Measurements from ENCODE around the gene ALOX15B.
"Not testable (repeated sequence)": the region's sequence is repeated elsewhere in the genome, so short reads cannot be mapped to it uniquely, and the experiment has no call there.

The ALOX15B gene

GRCh38 chr17:8014558-8014850 is 24.4 kb upstream of the ALOX15B start:
- DNase-seq, result no peak

GRCh38 chr17:8015236-8015956 is 23.5 kb upstream of the ALOX15B start:
- DNase-seq, result no peak

- no peak for DNase-seq
These were observed 22.8 kb upstream of the ALOX15B start for GRCh38 chr17:8015957-8016631.

GRCh38 chr17:8016632-8017424 is 22.0 kb upstream of the ALOX15B start:
- DNase-seq, result peak; percentile 64

GRCh38 chr17:8018436-8018835 is 20.4 kb upstream of the ALOX15B start:
- DNase-seq, result peak; percentile 22

GRCh38 chr17:8019166-8019565 is 19.7 kb upstream of the ALOX15B start:
- no peak for DNase-seq

- no peak for DNase-seq
These were observed 18.9 kb upstream of the ALOX15B start for GRCh38 chr17:8019665-8020650.

GRCh38 chr17:8020776-8021564 is 17.9 kb upstream of the ALOX15B start:
- no peak for DNase-seq

GRCh38 chr17:8021565-8022359 is 17.1 kb upstream of the ALOX15B start:
- no peak for DNase-seq

- no peak for DNase-seq
These were observed 16.4 kb upstream of the ALOX15B start for GRCh38 chr17:8022360-8023003.

GRCh38 chr17:8024161-8024560 is 14.7 kb upstream of the ALOX15B start:
- DNase-seq, result not testable (repeated sequence)

GRCh38 chr17:8025176-8025911 is 13.5 kb upstream of the ALOX15B start:
- no peak for DNase-seq

GRCh38 chr17:8029121-8029520 is 9.7 kb upstream of the ALOX15B start:
- peak; percentile 55 for DNase-seq

- no peak for DNase-seq
These were observed 7.6 kb upstream of the ALOX15B start for GRCh38 chr17:8031261-8031661.

- DNase-seq, result no peak
These were observed 6.9 kb upstream of the ALOX15B start for GRCh38 chr17:8031950-8032349.

- no peak for DNase-seq
These were observed 6.4 kb upstream of the ALOX15B start for GRCh38 chr17:8032442-8032841.

- no peak for DNase-seq
These were observed 831 bp downstream of the ALOX15B start for GRCh38 chr17:8039611-8040168.

GRCh38 chr17:8041249-8041928 is 2.5 kb downstream of the ALOX15B start:
- peak; percentile 76 for DNase-seq

GRCh38 chr17:8041979-8042378 is 3.1 kb downstream of the ALOX15B start:
- no peak for DNase-seq

Measured in hematopoietic multipotent progenitor cell treated with erythropoietin and hydrocortisone succinate and interleukin-3 and kit ligand, for 8 days (in vitro differentiated cells).